Activated gamma-delta T cell (primary cell): Measurements from ENCODE around the gene LIMS2.

ENCODE experiments used
- DNase-seq: peaks from one replicate; lab custom pipeline; 2025; lab: John Stamatoyannopoulos, UW

Gene LIMS2

GRCh38 chr2:127622561-127623387 lies 52.6 kb downstream of the LIMS2 start:
- no peak for DNase-seq

- no peak for DNase-seq
Measured at GRCh38 chr2:127621981-127622431, 53.3 kb downstream of the LIMS2 start.

GRCh38 chr2:127620866-127621265 lies 54.5 kb downstream of the LIMS2 start:
- DNase-seq: no peak

- no peak for DNase-seq
Measured at GRCh38 chr2:127619877-127620705, 55.2 kb downstream of the LIMS2 start.

GRCh38 chr2:127619203-127619590 lies 56.1 kb downstream of the LIMS2 start:
- DNase-seq: no peak

- no peak for DNase-seq
Measured at GRCh38 chr2:127618551-127619202, 56.7 kb downstream of the LIMS2 start.

- DNase-seq: no peak
Measured at GRCh38 chr2:127615511-127616166, 59.7 kb downstream of the LIMS2 start.

GRCh38 chr2:127614731-127615130 lies 60.6 kb downstream of the LIMS2 start:
- no peak for DNase-seq

GRCh38 chr2:127614246-127614645 lies 61.1 kb downstream of the LIMS2 start:
- DNase-seq: no peak

- DNase-seq: no peak
Measured at GRCh38 chr2:127612111-127612822, 63.1 kb downstream of the LIMS2 start.

- no peak for DNase-seq
Measured at GRCh38 chr2:127611076-127611925, 64.0 kb downstream of the LIMS2 start.

GRCh38 chr2:127610561-127610960 lies 64.8 kb downstream of the LIMS2 start:
- DNase-seq: no peak

- no peak for DNase-seq
Measured at GRCh38 chr2:127609818-127610217, 65.5 kb downstream of the LIMS2 start.

- no peak for DNase-seq
Measured at GRCh38 chr2:127609031-127609751, 66.1 kb downstream of the LIMS2 start.

- no peak for DNase-seq
Measured at GRCh38 chr2:127608061-127609030, 67.0 kb downstream of the LIMS2 start.

- no peak for DNase-seq
Measured at GRCh38 chr2:127607399-127607908, 67.9 kb downstream of the LIMS2 start.

GRCh38 chr2:127606625-127607398 lies 68.5 kb downstream of the LIMS2 start:
- no peak for DNase-seq
